Measurements from ENCODE around the gene SPARCL1. TPM values are rescaled to one million over a fixed set of nuclear protein-coding genes. Genes with fewer than 3 reads are reported as not detected.
A peak's percentile ranks its signal among the peaks of the same experiment; 100 is the strongest.
"Not testable (repeated sequence)": the region's sequence is repeated elsewhere in the genome, so short reads cannot be mapped to it uniquely, and the experiment has no call there.

The SPARCL1 gene
- total and polyA plus RNA-seq, 9 donors: 210 to 425 (median 256) TPM

GRCh38 chr4:87491851-87492250 is 37.3 kb downstream of the SPARCL1 start:
- WGBS (ENCODE audit: insufficient coverage): no CpG with 5 or more reads among the region's 2 CpGs
- H3K4me1 ChIP-seq (ENCODE audit: control insufficient read depth, insufficient read depth, low read length); H3K4me3 ChIP-seq (ENCODE audit: low read length); H3K9me3 ChIP-seq (replicated peaks; ENCODE audit: control insufficient read depth, low read depth, low read length); H3K27ac ChIP-seq (ENCODE audit: low read length); H3K27me3 ChIP-seq (ENCODE audit: control insufficient read depth, insufficient read depth, low read length); DNase-seq: not testable (repeated sequence)
- H3K36me3 ChIP-seq (ENCODE audit: control insufficient read depth, insufficient read depth, low read length): peaks cover 52% of the 10 kb centered on the region

- no peaks in the 10 kb centered on the region for H3K27me3 ChIP-seq (ENCODE audit: control insufficient read depth, insufficient read depth, low read length)
- no peak overlapping the region for H3K4me3 ChIP-seq (ENCODE audit: low read length)
- peak overlapping the region; percentile 24 for H3K27ac ChIP-seq (ENCODE audit: low read length)
- peaks cover 2% of the 10 kb centered on the region for H3K9me3 ChIP-seq (replicated peaks; ENCODE audit: control insufficient read depth, low read depth, low read length)
- no CpG with 5 or more reads among the region's 2 CpGs for WGBS (ENCODE audit: insufficient coverage)
- H3K36me3 ChIP-seq (ENCODE audit: control insufficient read depth, insufficient read depth, low read length): peaks cover 52% of the 10 kb centered on the region
- no peak for DNase-seq
- H3K4me1 ChIP-seq (ENCODE audit: control insufficient read depth, insufficient read depth, low read length): no peaks in the 10 kb centered on the region
These were observed 37.7 kb downstream of the SPARCL1 start for GRCh38 chr4:87491436-87491835.

GRCh38 chr4:87490664-87491369 is 38.4 kb downstream of the SPARCL1 start:
- Histone ChIP-seq H3K4me3 (ENCODE audit: low read length) (no peak overlapping the region), H3K27ac (ENCODE audit: low read length) (peak overlapping the region; percentile 76), H3K9me3 (replicated peaks; ENCODE audit: control insufficient read depth, low read depth, low read length) (peaks cover 2% of the 10 kb centered on the region), H3K4me1 (ENCODE audit: control insufficient read depth, insufficient read depth, low read length) (no peaks in the 10 kb centered on the region), H3K36me3 (ENCODE audit: control insufficient read depth, insufficient read depth, low read length) (peaks cover 52% of the 10 kb centered on the region), H3K27me3 (ENCODE audit: control insufficient read depth, insufficient read depth, low read length) (no peaks in the 10 kb centered on the region)
- 83% methylated on average over 1 of the region's 1 CpG for WGBS (ENCODE audit: insufficient coverage)
- DNase-seq: peak; percentile 32

- Histone ChIP-seq H3K36me3 (ENCODE audit: control insufficient read depth, insufficient read depth, low read length) (peaks cover 52% of the 10 kb centered on the region), H3K27me3 (ENCODE audit: control insufficient read depth, insufficient read depth, low read length) (no peaks in the 10 kb centered on the region)
- DNase-seq: peak; percentile 88
These were observed 39.5 kb downstream of the SPARCL1 start for GRCh38 chr4:87489678-87490077.

GRCh38 chr4:87488666-87489065 is 40.5 kb downstream of the SPARCL1 start:
- H3K27ac ChIP-seq (ENCODE audit: low read length); H3K4me1 ChIP-seq (ENCODE audit: control insufficient read depth, insufficient read depth, low read length); H3K27me3 ChIP-seq (ENCODE audit: control insufficient read depth, insufficient read depth, low read length); DNase-seq; H3K9me3 ChIP-seq (replicated peaks; ENCODE audit: control insufficient read depth, low read depth, low read length); H3K4me3 ChIP-seq (ENCODE audit: low read length): not testable (repeated sequence)
- 76% methylated on average over 2 of the region's 4 CpGs for WGBS (ENCODE audit: insufficient coverage)
- H3K36me3 ChIP-seq (ENCODE audit: control insufficient read depth, insufficient read depth, low read length): peaks cover 45% of the 10 kb centered on the region

More at GRCh38 chr4:87489678-87490077, 39.5 kb downstream of the SPARCL1 start:
- H3K4me1 ChIP-seq (ENCODE audit: control insufficient read depth, insufficient read depth, low read length): no peaks in the 10 kb centered on the region
- H3K4me3 ChIP-seq (ENCODE audit: low read length): no peak overlapping the region
- H3K27ac ChIP-seq (ENCODE audit: low read length): peak overlapping the region; percentile 76
- H3K9me3 ChIP-seq (replicated peaks; ENCODE audit: control insufficient read depth, low read depth, low read length): peaks cover 4% of the 10 kb centered on the region
- WGBS (ENCODE audit: insufficient coverage): 40% methylated on average over 1 of the region's 2 CpGs

- H3K4me3 ChIP-seq (ENCODE audit: low read length); H3K27ac ChIP-seq (ENCODE audit: low read length); DNase-seq; H3K9me3 ChIP-seq (replicated peaks; ENCODE audit: control insufficient read depth, low read depth, low read length); H3K4me1 ChIP-seq (ENCODE audit: control insufficient read depth, insufficient read depth, low read length); H3K27me3 ChIP-seq (ENCODE audit: control insufficient read depth, insufficient read depth, low read length): not testable (repeated sequence)
- peaks cover 28% of the 10 kb centered on the region for H3K36me3 ChIP-seq (ENCODE audit: control insufficient read depth, insufficient read depth, low read length)
These were observed 45.9 kb downstream of the SPARCL1 start for GRCh38 chr4:87483247-87483646.

GRCh38 chr4:87481377-87481776 is 47.8 kb downstream of the SPARCL1 start:
- Histone ChIP-seq H3K4me1 (ENCODE audit: control insufficient read depth, insufficient read depth, low read length) (no peaks in the 10 kb centered on the region), H3K27me3 (ENCODE audit: control insufficient read depth, insufficient read depth, low read length) (no peaks in the 10 kb centered on the region), H3K36me3 (ENCODE audit: control insufficient read depth, insufficient read depth, low read length) (peaks cover 30% of the 10 kb centered on the region), H3K9me3 (replicated peaks; ENCODE audit: control insufficient read depth, low read depth, low read length) (peaks cover 5% of the 10 kb centered on the region), H3K4me3 (ENCODE audit: low read length) (no peak overlapping the region), H3K27ac (ENCODE audit: low read length) (no peak overlapping the region)
- no peak for DNase-seq

GRCh38 chr4:87478732-87479250 is 50.4 kb downstream of the SPARCL1 start:
- Histone ChIP-seq H3K4me1 (ENCODE audit: control insufficient read depth, insufficient read depth, low read length) (no peaks in the 10 kb centered on the region), H3K36me3 (ENCODE audit: control insufficient read depth, insufficient read depth, low read length) (peaks cover 30% of the 10 kb centered on the region), H3K4me3 (ENCODE audit: low read length) (no peak overlapping the region), H3K9me3 (replicated peaks; ENCODE audit: control insufficient read depth, low read depth, low read length) (no peaks in the 10 kb centered on the region), H3K27ac (ENCODE audit: low read length) (no peak overlapping the region), H3K27me3 (ENCODE audit: control insufficient read depth, insufficient read depth, low read length) (no peaks in the 10 kb centered on the region)
- WGBS (ENCODE audit: insufficient coverage): 60% methylated on average over 1 of the region's 1 CpG
- DNase-seq: no peak

- Histone ChIP-seq H3K27me3 (ENCODE audit: control insufficient read depth, insufficient read depth, low read length) (no peaks in the 10 kb centered on the region), H3K9me3 (replicated peaks; ENCODE audit: control insufficient read depth, low read depth, low read length) (no peaks in the 10 kb centered on the region), H3K4me3 (ENCODE audit: low read length) (no peak overlapping the region), H3K27ac (ENCODE audit: low read length) (no peak overlapping the region), H3K4me1 (ENCODE audit: control insufficient read depth, insufficient read depth, low read length) (no peaks in the 10 kb centered on the region), H3K36me3 (ENCODE audit: control insufficient read depth, insufficient read depth, low read length) (peaks cover 24% of the 10 kb centered on the region)
- no CpG with 5 or more reads among the region's 3 CpGs for WGBS (ENCODE audit: insufficient coverage)
- DNase-seq: no peak
These were observed 52.2 kb downstream of the SPARCL1 start for GRCh38 chr4:87476934-87477333.

GRCh38 chr4:87469390-87469789 is 59.8 kb downstream of the SPARCL1 start:
- Histone ChIP-seq H3K36me3 (ENCODE audit: control insufficient read depth, insufficient read depth, low read length) (peaks cover 2% of the 10 kb centered on the region), H3K27ac (ENCODE audit: low read length) (no peak overlapping the region), H3K4me1 (ENCODE audit: control insufficient read depth, insufficient read depth, low read length) (no peaks in the 10 kb centered on the region), H3K4me3 (ENCODE audit: low read length) (no peak overlapping the region), H3K9me3 (replicated peaks; ENCODE audit: control insufficient read depth, low read depth, low read length) (no peaks in the 10 kb centered on the region), H3K27me3 (ENCODE audit: control insufficient read depth, insufficient read depth, low read length) (no peaks in the 10 kb centered on the region)
- 93% methylated on average over 4 of the region's 6 CpGs for WGBS (ENCODE audit: insufficient coverage)
- no peak for DNase-seq
